ENCODE data around the gene TSBP1.

- TF ChIP-seq, protein P1, sequence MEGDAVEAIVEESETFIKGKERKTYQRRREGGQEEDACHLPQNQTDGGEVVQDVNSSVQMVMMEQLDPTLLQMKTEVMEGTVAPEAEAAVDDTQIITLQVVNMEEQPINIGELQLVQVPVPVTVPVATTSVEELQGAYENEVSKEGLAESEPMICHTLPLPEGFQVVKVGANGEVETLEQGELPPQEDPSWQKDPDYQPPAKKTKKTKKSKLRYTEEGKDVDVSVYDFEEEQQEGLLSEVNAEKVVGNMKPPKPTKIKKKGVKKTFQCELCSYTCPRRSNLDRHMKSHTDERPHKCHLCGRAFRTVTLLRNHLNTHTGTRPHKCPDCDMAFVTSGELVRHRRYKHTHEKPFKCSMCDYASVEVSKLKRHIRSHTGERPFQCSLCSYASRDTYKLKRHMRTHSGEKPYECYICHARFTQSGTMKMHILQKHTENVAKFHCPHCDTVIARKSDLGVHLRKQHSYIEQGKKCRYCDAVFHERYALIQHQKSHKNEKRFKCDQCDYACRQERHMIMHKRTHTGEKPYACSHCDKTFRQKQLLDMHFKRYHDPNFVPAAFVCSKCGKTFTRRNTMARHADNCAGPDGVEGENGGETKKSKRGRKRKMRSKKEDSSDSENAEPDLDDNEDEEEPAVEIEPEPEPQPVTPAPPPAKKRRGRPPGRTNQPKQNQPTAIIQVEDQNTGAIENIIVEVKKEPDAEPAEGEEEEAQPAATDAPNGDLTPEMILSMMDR (conservative IDR thresholded peaks at IDR 0.05 in 1 of 2, IDR thresholded peaks at IDR 0.05 in 1 of 2; ENCODE audit: extremely low read depth in 1 of 2, insufficient read depth in 1 of 2, low read depth in 1 of 2, low read length in 2 of 2): no peak
- TF ChIP-seq EZH2 (IDR thresholded peaks at IDR 0.05; ENCODE audit: borderline replicate concordance, low read length): no peak
These were observed 104.7 kb downstream of the TSBP1 start for GRCh38 chr6:32267035-32267434.
